ENCODE results near the gene KCNMA1. TPM values are rescaled to one million over a fixed set of nuclear protein-coding genes. Genes with fewer than 3 reads are reported as not detected.
"Not testable (repeated sequence)": the region's sequence is repeated elsewhere in the genome, so short reads cannot be mapped to it uniquely, and the experiment has no call there.

KCNMA1 gene
- total RNA-seq, 1 donor from 2014 or later, result 30.1 TPM

GRCh38 chr10:77520995-77521394 is 116.6 kb downstream of the KCNMA1 start:
- H3K27ac Mint-ChIP-seq, result no peak overlapping the region
- no peaks in the 10 kb centered on the region for H3K9me3 Mint-ChIP-seq
- peaks cover 19% of the 10 kb centered on the region for H3K27me3 Mint-ChIP-seq
- H3K36me3 Mint-ChIP-seq, result no peaks in the 10 kb centered on the region
- no peak for DNase-seq (ENCODE audit: extremely low spot score, unreplicated experiment)
- TF ChIP-seq, protein P1, sequence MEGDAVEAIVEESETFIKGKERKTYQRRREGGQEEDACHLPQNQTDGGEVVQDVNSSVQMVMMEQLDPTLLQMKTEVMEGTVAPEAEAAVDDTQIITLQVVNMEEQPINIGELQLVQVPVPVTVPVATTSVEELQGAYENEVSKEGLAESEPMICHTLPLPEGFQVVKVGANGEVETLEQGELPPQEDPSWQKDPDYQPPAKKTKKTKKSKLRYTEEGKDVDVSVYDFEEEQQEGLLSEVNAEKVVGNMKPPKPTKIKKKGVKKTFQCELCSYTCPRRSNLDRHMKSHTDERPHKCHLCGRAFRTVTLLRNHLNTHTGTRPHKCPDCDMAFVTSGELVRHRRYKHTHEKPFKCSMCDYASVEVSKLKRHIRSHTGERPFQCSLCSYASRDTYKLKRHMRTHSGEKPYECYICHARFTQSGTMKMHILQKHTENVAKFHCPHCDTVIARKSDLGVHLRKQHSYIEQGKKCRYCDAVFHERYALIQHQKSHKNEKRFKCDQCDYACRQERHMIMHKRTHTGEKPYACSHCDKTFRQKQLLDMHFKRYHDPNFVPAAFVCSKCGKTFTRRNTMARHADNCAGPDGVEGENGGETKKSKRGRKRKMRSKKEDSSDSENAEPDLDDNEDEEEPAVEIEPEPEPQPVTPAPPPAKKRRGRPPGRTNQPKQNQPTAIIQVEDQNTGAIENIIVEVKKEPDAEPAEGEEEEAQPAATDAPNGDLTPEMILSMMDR (conservative IDR thresholded peaks at IDR 0.05), result no peak
- no peaks in the 10 kb centered on the region for H3K4me1 Mint-ChIP-seq (ENCODE audit: unreplicated experiment)
- no peak overlapping the region for H3K4me3 Mint-ChIP-seq

GRCh38 chr10:77520290-77520689 is 117.3 kb downstream of the KCNMA1 start:
- Mint-ChIP-seq H3K4me1 (ENCODE audit: unreplicated experiment) (no peaks in the 10 kb centered on the region), H3K27me3 (peaks cover 22% of the 10 kb centered on the region), H3K4me3 (no peak overlapping the region), H3K27ac (no peak overlapping the region), H3K36me3 (no peaks in the 10 kb centered on the region), H3K9me3 (no peaks in the 10 kb centered on the region)
- no peak for DNase-seq (ENCODE audit: extremely low spot score, unreplicated experiment)
- TF ChIP-seq, protein P1 (conservative IDR thresholded peaks at IDR 0.05), result no peak

- H3K9me3 Mint-ChIP-seq; H3K36me3 Mint-ChIP-seq; DNase-seq (ENCODE audit: extremely low spot score, unreplicated experiment); H3K27ac Mint-ChIP-seq; H3K4me1 Mint-ChIP-seq (ENCODE audit: unreplicated experiment); H3K4me3 Mint-ChIP-seq: not testable (repeated sequence)
- peaks cover 22% of the 10 kb centered on the region for H3K27me3 Mint-ChIP-seq
Observed at GRCh38 chr10:77519791-77520190, 117.8 kb downstream of the KCNMA1 start.

DNA sequence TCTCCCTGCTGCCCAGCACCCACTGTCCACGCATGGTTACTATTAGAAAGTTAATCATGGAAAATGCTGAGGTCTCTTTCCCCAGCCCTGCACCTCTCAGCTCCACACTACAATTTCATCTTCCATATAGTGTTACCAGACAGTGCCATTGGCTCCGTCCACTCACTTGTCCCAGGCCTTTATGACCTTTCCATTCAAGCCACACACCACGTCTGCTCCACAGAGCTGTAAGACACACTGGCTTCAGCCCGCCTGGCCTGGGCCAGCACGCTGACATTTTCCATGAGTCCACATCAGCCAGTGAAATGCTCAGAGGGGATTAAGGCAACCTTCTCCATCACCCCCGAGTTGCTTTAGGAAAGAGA is 118.7 kb downstream of the KCNMA1 start:
- no peak for DNase-seq (ENCODE audit: extremely low spot score, unreplicated experiment)
- Mint-ChIP-seq H3K9me3 (no peaks in the 10 kb centered on the region), H3K27ac (peak overlapping the region; percentile 15), H3K4me3 (no peak overlapping the region), H3K36me3 (no peaks in the 10 kb centered on the region), H3K27me3 (peaks cover 22% of the 10 kb centered on the region), H3K4me1 (ENCODE audit: unreplicated experiment) (peaks cover 6% of the 10 kb centered on the region)
- TF ChIP-seq, protein P1 (conservative IDR thresholded peaks at IDR 0.05), result no peak

DNA sequence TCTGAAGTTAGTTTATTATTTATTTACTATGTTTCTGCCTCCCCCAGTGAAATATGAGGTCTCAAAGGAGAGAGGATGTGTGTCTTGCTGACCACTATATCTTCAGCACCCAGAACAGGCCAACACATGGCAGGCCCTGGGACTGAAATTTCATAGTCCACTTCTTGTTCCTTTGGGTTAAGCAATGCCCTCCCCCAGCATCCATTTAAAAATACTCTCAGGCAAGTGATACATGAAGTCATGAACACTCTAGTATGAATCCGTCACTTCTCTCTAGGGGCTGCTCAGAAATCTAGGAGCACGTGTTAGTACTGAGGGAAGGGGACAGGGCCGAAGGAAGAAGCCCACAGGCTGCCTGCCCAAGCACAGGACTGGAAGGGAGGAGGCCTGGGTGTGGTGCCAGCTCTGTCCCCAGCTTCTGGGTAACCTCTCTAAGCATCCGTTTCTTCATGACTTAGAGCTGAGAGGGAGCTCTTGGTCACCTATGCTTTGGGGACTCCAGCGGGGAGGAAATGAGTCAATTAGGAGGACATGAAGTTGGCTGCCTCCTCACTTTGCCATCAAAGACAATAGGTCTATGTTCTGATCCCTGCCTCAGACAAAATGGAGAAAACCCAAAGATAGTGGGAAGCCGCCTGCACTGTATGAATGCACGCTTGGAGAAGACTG is 119.2 kb downstream of the KCNMA1 start:
- H3K4me3 Mint-ChIP-seq, result no peak overlapping the region
- H3K4me1 Mint-ChIP-seq (ENCODE audit: unreplicated experiment), result peaks cover 9% of the 10 kb centered on the region
- no peaks in the 10 kb centered on the region for H3K36me3 Mint-ChIP-seq
- peak overlapping the region; percentile 15 for H3K27ac Mint-ChIP-seq
- peaks cover 22% of the 10 kb centered on the region for H3K27me3 Mint-ChIP-seq
- no peak for DNase-seq (ENCODE audit: extremely low spot score, unreplicated experiment)
- TF ChIP-seq, protein P1 (conservative IDR thresholded peaks at IDR 0.05), result no peak
- no peaks in the 10 kb centered on the region for H3K9me3 Mint-ChIP-seq

GRCh38 chr10:77516575-77516974 is 121.0 kb downstream of the KCNMA1 start:
- DNase-seq (ENCODE audit: extremely low spot score, unreplicated experiment), result no peak
- TF ChIP-seq, protein P1 (conservative IDR thresholded peaks at IDR 0.05), result no peak
- Mint-ChIP-seq H3K36me3 (no peaks in the 10 kb centered on the region), H3K4me3 (no peak overlapping the region), H3K4me1 (ENCODE audit: unreplicated experiment) (peaks cover 27% of the 10 kb centered on the region), H3K27ac (no peak overlapping the region), H3K27me3 (peaks cover 19% of the 10 kb centered on the region), H3K9me3 (no peaks in the 10 kb centered on the region)
